HUES64 (cell line): ENCODE results near the gene CMTM8.

Experiments used
- H3K27ac ChIP-seq: 2 replicates; pipeline ENCODE4 v1.7.0; 2013; ENCODE audit warnings: low read depth, low read length, inconsistent platforms
- H3K27me3 ChIP-seq: 2 replicates; pipeline ENCODE4 v1.6.1; 2013; ENCODE audit warnings: mild to moderate bottlenecking, low read length; ENCODE audit not compliant: insufficient read depth
- H3K36me3 ChIP-seq: 2 replicates; pipeline ENCODE4 v1.6.1; 2013; ENCODE audit warnings: mild to moderate bottlenecking, low read length; ENCODE audit not compliant: insufficient read depth
- H3K4me1 ChIP-seq: 2 replicates; pipeline ENCODE4 v1.6.1; 2013; ENCODE audit warnings: mild to moderate bottlenecking, low read length, moderate library complexity; ENCODE audit not compliant: insufficient read depth
- H3K4me3 ChIP-seq: 2 replicates; pipeline ENCODE4 v1.5.1; 2013; ENCODE audit warnings: mild to moderate bottlenecking, low read length, moderate library complexity
- H3K9ac ChIP-seq: 2 replicates; pipeline ENCODE4 v1.6.1; 2013; ENCODE audit warnings: mild to moderate bottlenecking, low read depth, low read length
- H3K9me3 ChIP-seq: 2 replicates; pipeline ENCODE4 v1.6.1; 2013; ENCODE audit warnings: low read depth, low read length; ENCODE audit not compliant: insufficient read depth
- WGBS: fragments of 150-250, 120-280 bp; methylation state at CpG from one replicate; pipeline ENCODE4 v1.1.7; 2013; ENCODE audit warnings: missing lambda C conversion rate; 5-methylcytosine and 5-hydroxymethylcytosine counted together

CMTM8 gene

GRCh38 chr3:32278714-32279113, 40.2 kb downstream of the CMTM8 start:
- no peak overlapping the region for H3K27ac ChIP-seq
- 66% methylated on average over 2 of the region's 2 CpGs for WGBS
- H3K4me1 ChIP-seq: 0 out of 2 replicates have a peak, but pooled peaks cover 3% of the 10 kb centered on the region
- H3K9me3 ChIP-seq: no peaks in the 10 kb centered on the region
- no peak overlapping the region for H3K4me3 ChIP-seq
- no peaks in the 10 kb centered on the region for H3K27me3 ChIP-seq
- no peak overlapping the region for H3K9ac ChIP-seq
- no peaks in the 10 kb centered on the region for H3K36me3 ChIP-seq

- H3K4me1 ChIP-seq: 0 out of 2 replicates have a peak, but pooled peaks cover 3% of the 10 kb centered on the region
Measured at GRCh38 chr3:32280262-32280910, 41.9 kb downstream of the CMTM8 start.

GRCh38 chr3:32281570-32282106, 43.2 kb downstream of the CMTM8 start:
- no peak overlapping the region for H3K4me3 ChIP-seq
- no peak overlapping the region for H3K27ac ChIP-seq
- H3K36me3 ChIP-seq: no peaks in the 10 kb centered on the region
- H3K9me3 ChIP-seq: no peaks in the 10 kb centered on the region
- 0 out of 2 replicates have a peak, but pooled peaks cover 3% of the 10 kb centered on the region for H3K4me1 ChIP-seq
- H3K27me3 ChIP-seq: no peaks in the 10 kb centered on the region
- H3K9ac ChIP-seq: no peak overlapping the region
- 91% methylated on average over 2 of the region's 2 CpGs for WGBS

More at GRCh38 chr3:32280262-32280910, 41.9 kb downstream of the CMTM8 start:
- Histone ChIP-seq H3K36me3 (no peaks in the 10 kb centered on the region), H3K27ac (no peak overlapping the region), H3K27me3 (no peaks in the 10 kb centered on the region), H3K9ac (no peak overlapping the region), H3K4me3 (no peak overlapping the region), H3K9me3 (no peaks in the 10 kb centered on the region)
- 86% methylated on average over 5 of the region's 6 CpGs for WGBS

- no peaks in the 10 kb centered on the region for H3K9me3 ChIP-seq
- no peaks in the 10 kb centered on the region for H3K36me3 ChIP-seq
- 98% methylated on average over 4 of the region's 4 CpGs for WGBS
- no peaks in the 10 kb centered on the region for H3K27me3 ChIP-seq
- no peak overlapping the region for H3K9ac ChIP-seq
- no peak overlapping the region for H3K27ac ChIP-seq
- H3K4me1 ChIP-seq: 0 out of 2 replicates have a peak, but pooled peaks cover 3% of the 10 kb centered on the region
- no peak overlapping the region for H3K4me3 ChIP-seq
Measured at GRCh38 chr3:32282578-32283154, 44.2 kb downstream of the CMTM8 start.

- Histone ChIP-seq H3K9me3 (no peaks in the 10 kb centered on the region), H3K9ac (no peak overlapping the region), H3K4me1 (0 out of 2 replicates have a peak, but pooled peaks cover 3% of the 10 kb centered on the region), H3K36me3 (no peaks in the 10 kb centered on the region), H3K27me3 (no peaks in the 10 kb centered on the region), H3K27ac (no peak overlapping the region), H3K4me3 (no peak overlapping the region)
- WGBS: 89% methylated on average over 14 of the region's 14 CpGs
Measured at GRCh38 chr3:32283304-32283703, 44.8 kb downstream of the CMTM8 start.

- Histone ChIP-seq H3K27ac (no peak overlapping the region), H3K9ac (no peak overlapping the region), H3K36me3 (no peaks in the 10 kb centered on the region), H3K4me1 (0 out of 2 replicates have a peak, but pooled peaks cover 3% of the 10 kb centered on the region), H3K27me3 (no peaks in the 10 kb centered on the region), H3K4me3 (no peak overlapping the region), H3K9me3 (no peaks in the 10 kb centered on the region)
- WGBS: 84% methylated on average over 6 of the region's 6 CpGs
Measured at GRCh38 chr3:32284443-32285212, 46.1 kb downstream of the CMTM8 start.

- H3K27me3 ChIP-seq: no peaks in the 10 kb centered on the region
- no peak overlapping the region for H3K9ac ChIP-seq
- no peak overlapping the region for H3K27ac ChIP-seq
- no peak overlapping the region for H3K4me3 ChIP-seq
- 92% methylated on average over 8 of the region's 8 CpGs for WGBS
- no peaks in the 10 kb centered on the region for H3K9me3 ChIP-seq
- 0 out of 2 replicates have a peak, but pooled peaks cover 3% of the 10 kb centered on the region for H3K4me1 ChIP-seq
- no peaks in the 10 kb centered on the region for H3K36me3 ChIP-seq
Measured at GRCh38 chr3:32285891-32286290, 47.4 kb downstream of the CMTM8 start.

GRCh38 chr3:32288819-32289218, 50.3 kb downstream of the CMTM8 start:
- Histone ChIP-seq H3K27ac (no peak overlapping the region), H3K4me1 (no peaks in the 10 kb centered on the region), H3K9me3 (no peaks in the 10 kb centered on the region), H3K4me3 (no peak overlapping the region), H3K9ac (no peak overlapping the region), H3K27me3 (no peaks in the 10 kb centered on the region), H3K36me3 (no peaks in the 10 kb centered on the region)
- 94% methylated on average over 5 of the region's 5 CpGs for WGBS

GRCh38 chr3:32290619-32291018, 52.1 kb downstream of the CMTM8 start:
- H3K9ac ChIP-seq: no peak overlapping the region
- H3K4me1 ChIP-seq: no peaks in the 10 kb centered on the region
- no peaks in the 10 kb centered on the region for H3K36me3 ChIP-seq
- H3K27me3 ChIP-seq: no peaks in the 10 kb centered on the region
- 96% methylated on average over 3 of the region's 3 CpGs for WGBS
- no peak overlapping the region for H3K27ac ChIP-seq
- H3K4me3 ChIP-seq: no peak overlapping the region
- H3K9me3 ChIP-seq: no peaks in the 10 kb centered on the region

- no peak overlapping the region for H3K4me3 ChIP-seq
- 94% methylated on average over 7 of the region's 7 CpGs for WGBS
- H3K27me3 ChIP-seq: no peaks in the 10 kb centered on the region
- H3K9ac ChIP-seq: no peak overlapping the region
- H3K9me3 ChIP-seq: no peaks in the 10 kb centered on the region
- no peaks in the 10 kb centered on the region for H3K4me1 ChIP-seq
- no peaks in the 10 kb centered on the region for H3K36me3 ChIP-seq
- no peak overlapping the region for H3K27ac ChIP-seq
Measured at GRCh38 chr3:32292085-32292796, 53.8 kb downstream of the CMTM8 start.
